Astrocyte of the spinal cord (primary cell): ENCODE measurements around the gene FGFBP2.
A peak's percentile ranks its signal among the peaks of the same experiment; 100 is the strongest.

Experiments used
- DNase-seq: peaks from one replicate; pipeline ENCODE4 v3.0.0; 2011; ENCODE audit warnings: low read depth, low spot score
- H3K4me3 ChIP-seq: 2 replicates; pipeline ENCODE4 v1.5.1; 2011; ENCODE audit warnings: low read depth, mild to moderate bottlenecking, low read length, moderate library complexity
- in situ Hi-C: cut with HindIII; loops from 2 replicates; pipeline ENCODE4 v1.10.0; 2017; ENCODE audit warnings: low sequenced_read_pairs
- TF ChIP-seq, protein P1 (sequence below): IDR thresholded peaks from 2 replicates; pipeline ENCODE4 v1.5.1; 2012; ENCODE audit warnings: low read depth, mild to moderate bottlenecking, low read length, inconsistent platforms

FGFBP2 gene

DNA sequence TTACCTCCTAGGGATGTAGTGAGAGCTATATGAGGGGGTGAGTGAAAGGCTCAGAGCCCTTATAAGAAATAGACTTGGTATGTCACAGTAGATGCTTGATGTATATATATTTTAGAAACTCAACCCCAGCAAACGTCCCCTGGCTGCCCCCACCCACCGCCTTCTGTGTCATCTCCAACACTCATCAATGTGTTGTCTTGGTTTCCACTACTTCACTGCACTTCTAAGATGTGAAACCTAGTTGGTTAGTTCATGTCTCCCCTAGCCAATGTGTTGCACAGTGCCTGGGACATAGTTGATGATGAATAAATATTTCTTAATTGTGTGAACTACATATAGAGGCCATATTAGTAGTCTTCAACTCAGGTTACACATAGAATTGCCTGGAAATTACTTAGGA is 4.4 kb downstream of the FGFBP2 start:
- DNase-seq: no peak
- TF ChIP-seq, protein P1, sequence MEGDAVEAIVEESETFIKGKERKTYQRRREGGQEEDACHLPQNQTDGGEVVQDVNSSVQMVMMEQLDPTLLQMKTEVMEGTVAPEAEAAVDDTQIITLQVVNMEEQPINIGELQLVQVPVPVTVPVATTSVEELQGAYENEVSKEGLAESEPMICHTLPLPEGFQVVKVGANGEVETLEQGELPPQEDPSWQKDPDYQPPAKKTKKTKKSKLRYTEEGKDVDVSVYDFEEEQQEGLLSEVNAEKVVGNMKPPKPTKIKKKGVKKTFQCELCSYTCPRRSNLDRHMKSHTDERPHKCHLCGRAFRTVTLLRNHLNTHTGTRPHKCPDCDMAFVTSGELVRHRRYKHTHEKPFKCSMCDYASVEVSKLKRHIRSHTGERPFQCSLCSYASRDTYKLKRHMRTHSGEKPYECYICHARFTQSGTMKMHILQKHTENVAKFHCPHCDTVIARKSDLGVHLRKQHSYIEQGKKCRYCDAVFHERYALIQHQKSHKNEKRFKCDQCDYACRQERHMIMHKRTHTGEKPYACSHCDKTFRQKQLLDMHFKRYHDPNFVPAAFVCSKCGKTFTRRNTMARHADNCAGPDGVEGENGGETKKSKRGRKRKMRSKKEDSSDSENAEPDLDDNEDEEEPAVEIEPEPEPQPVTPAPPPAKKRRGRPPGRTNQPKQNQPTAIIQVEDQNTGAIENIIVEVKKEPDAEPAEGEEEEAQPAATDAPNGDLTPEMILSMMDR: no peak
- no peak overlapping the region for H3K4me3 ChIP-seq
- in situ Hi-C loops: no loop called here

DNA sequence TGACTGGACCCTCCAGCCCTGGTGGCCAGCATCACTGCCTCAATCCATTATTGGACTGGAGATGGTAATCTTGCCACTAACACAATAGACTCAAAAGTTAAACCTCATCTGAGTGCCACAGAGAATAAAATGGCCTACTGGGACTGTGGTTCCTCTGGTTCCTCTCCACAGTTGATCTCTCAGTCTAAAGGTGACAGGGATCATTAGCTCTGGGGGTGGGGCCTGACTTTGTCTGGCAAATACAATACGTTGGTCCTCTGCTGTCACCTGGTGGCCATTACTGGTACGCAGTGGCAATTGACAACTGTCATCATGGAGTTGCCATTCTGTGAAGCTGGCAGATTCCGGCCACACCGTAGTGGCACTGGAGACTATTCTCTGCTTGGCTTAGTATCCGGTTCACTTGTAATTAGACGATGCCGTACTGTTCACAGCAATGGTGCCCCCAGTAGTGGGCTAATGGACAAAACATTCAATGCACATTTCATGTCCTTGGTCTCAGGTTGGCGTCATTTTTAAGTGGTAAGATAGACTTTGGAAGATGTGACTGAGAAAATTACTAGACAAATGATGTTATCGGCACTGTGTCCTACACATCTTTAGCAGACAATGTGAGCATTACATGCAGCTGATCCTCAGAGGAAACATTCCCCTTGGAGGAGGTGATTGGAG is 6.7 kb downstream of the FGFBP2 start:
- DNase-seq: peak; percentile 51
- in situ Hi-C loops: no loop called here
- TF ChIP-seq, protein P1: peak; percentile 97
- H3K4me3 ChIP-seq: no peak overlapping the region

DNA sequence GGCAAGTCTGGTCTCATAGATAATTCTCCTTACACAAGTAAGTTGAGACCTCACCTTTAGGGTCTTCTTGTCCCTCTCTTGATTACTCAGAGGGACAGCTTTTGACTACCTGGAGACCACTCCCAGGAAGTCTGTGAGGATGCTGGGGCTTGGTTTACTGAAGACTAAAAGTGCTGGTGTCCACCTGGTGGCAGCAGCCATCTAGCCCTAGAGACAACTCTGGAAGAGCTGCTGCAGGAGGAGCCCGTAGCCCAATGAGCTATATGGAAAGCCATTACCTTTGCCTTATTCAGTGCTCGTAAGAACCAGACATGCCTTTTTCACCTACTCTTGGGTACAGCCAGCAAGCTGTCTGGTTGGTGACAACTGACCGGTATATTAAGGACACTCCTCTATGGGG is 7.3 kb downstream of the FGFBP2 start:
- TF ChIP-seq, protein P1: peak; percentile 49
- peak; percentile 17 for DNase-seq
- in situ Hi-C loops: no loop called here
- H3K4me3 ChIP-seq: no peak overlapping the region

DNA sequence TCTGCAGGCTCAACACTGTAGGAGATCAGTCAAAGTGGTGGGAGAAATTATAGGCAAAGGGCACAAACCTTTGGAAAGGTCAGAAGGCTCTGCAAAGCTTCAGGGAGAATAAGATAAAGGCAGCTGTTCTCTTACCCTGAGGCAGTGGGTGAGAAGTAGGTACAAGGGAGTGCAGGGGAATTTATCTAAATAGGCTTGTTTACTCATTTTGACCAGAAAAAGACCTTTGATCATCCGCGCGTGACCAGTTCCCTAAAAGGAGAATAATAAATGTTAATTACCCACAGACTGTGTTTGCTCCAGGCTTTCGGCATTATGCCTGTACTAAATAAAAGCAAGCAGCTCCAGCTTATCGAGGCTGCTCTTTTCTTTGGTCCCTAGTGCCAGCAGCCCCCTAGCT is 9.3 kb downstream of the FGFBP2 start:
- no peak overlapping the region for H3K4me3 ChIP-seq
- DNase-seq: no peak
- in situ Hi-C loops: no loop called here
- TF ChIP-seq, protein P1: no peak

DNA sequence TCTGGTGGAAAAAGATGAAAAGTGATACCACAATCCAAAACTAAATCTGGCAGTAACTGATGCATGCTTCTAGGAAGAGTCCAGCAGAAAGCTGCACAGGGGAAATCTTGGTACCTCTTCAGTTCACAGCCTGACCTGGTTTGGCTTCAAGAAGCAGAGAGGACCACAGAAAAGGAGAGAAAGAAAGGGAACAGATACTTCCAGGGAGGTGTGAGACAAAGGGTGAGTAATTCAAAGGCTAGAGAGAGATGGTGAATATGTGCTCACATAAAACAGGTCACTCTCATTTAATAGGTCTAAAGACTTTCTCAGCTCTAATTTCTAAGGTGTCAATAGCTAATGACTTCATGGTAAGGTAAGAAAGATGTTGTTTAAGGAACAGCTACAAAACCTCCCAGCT is 11.2 kb downstream of the FGFBP2 start:
- in situ Hi-C loops: no loop called here
- TF ChIP-seq, protein P1: no peak
- DNase-seq: no peak

DNA sequence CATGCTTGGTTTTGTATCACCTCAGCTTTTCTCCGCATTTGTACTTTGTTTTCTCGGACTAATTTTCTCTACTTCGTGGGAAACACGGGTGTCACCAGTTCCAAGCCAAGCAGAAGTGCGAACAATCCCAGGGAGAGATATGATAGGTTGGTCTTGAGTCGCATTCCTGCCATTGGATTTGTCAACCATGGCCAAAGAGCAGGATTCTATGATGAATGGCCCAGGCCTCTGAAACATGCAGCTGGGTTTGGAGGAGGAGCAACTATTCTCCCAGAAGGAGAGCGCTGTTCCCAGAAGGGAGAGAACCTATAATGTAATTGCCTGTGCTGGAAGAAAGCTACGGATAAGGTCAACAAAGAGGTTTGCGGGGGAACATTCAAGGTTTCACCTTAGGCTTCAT is 14.1 kb downstream of the FGFBP2 start:
- TF ChIP-seq, protein P1: no peak
- H3K4me3 ChIP-seq: no peak overlapping the region
- in situ Hi-C loops: no loop called here
- DNase-seq: no peak

More for the DNA sequence above, 11.2 kb downstream of the FGFBP2 start:
- H3K4me3 ChIP-seq: no peak overlapping the region
